SIG-M5 treated with dmso at 0.1 percent for 504 hours (cell line): ENCODE results near the gene NEK5.
A peak's percentile ranks its signal among the peaks of the same experiment; 100 is the strongest.
"Not testable (repeated sequence)": the region's sequence is repeated elsewhere in the genome, so short reads cannot be mapped to it uniquely, and the experiment has no call there.

Source experiments
- DNase-seq: peaks from one replicate; lab custom pipeline; 2025; ENCODE audit not compliant: unreplicated experiment; lab: John Stamatoyannopoulos, UW

Gene NEK5, protein sequence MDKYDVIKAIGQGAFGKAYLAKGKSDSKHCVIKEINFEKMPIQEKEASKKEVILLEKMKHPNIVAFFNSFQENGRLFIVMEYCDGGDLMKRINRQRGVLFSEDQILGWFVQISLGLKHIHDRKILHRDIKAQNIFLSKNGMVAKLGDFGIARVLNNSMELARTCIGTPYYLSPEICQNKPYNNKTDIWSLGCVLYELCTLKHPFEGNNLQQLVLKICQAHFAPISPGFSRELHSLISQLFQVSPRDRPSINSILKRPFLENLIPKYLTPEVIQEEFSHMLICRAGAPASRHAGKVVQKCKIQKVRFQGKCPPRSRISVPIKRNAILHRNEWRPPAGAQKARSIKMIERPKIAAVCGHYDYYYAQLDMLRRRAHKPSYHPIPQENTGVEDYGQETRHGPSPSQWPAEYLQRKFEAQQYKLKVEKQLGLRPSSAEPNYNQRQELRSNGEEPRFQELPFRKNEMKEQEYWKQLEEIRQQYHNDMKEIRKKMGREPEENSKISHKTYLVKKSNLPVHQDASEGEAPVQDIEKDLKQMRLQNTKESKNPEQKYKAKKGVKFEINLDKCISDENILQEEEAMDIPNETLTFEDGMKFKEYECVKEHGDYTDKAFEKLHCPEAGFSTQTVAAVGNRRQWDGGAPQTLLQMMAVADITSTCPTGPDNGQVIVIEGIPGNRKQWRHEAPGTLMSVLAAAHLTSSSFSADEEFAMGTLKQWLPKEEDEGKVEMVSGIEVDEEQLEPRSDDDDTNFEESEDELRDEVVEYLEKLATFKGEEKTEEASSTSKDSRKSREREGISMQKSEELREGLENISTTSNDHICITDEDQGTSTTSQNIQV

GRCh38 chr13:52128714-52129700 lies at the start of gene NEK5:
NEK5 (minus strand) TSS chr13:52129073; CDS start chr13:52127482, 1,591 bp downstream.
- peak; percentile 57 for DNase-seq

DNA sequence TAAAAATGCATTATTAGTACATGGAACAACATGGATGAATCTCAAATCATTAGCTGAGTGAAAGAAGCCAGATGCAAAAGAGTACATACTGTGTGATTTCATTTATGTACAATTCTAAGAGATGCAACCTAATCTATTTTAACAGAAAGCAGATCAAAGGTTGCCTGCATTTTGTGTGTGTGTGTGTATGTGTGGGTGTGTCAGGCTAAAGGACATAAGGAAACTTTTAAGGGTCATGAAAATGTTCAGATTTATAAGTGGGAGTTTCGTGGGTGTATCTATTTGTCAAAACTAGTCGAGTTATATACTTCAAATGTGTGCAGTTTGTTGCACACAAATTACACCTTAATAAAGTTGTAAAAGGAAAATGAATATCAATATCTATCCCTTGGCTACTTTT lies 48.4 kb upstream of the NEK5 start:
- no peak for DNase-seq

GRCh38 chr13:52173970-52174369 lies 45.1 kb upstream of the NEK5 start:
- peak; percentile 68 for DNase-seq

DNA sequence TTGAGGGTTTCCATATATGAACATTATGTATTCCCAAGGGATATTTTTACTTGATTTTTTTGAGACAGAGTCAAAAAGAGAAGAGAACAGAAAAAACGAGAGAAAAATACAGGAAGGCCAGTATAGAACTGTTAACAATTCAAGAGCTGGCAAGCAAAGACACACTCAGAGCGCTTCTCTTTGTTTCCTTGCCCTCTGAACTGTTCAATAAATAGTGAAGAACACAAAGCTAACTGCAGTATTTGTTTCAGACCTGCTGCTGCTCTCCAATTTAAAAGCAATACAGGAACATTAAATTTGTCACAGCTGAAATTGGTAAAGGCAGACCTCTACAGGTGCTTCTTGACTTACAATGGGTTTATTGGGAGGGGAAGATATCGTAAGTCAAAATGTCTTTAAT lies 44.5 kb upstream of the NEK5 start:
- DNase-seq: no peak

GRCh38 chr13:52171686-52172085 lies 42.8 kb upstream of the NEK5 start:
- not testable (repeated sequence) for DNase-seq

DNA sequence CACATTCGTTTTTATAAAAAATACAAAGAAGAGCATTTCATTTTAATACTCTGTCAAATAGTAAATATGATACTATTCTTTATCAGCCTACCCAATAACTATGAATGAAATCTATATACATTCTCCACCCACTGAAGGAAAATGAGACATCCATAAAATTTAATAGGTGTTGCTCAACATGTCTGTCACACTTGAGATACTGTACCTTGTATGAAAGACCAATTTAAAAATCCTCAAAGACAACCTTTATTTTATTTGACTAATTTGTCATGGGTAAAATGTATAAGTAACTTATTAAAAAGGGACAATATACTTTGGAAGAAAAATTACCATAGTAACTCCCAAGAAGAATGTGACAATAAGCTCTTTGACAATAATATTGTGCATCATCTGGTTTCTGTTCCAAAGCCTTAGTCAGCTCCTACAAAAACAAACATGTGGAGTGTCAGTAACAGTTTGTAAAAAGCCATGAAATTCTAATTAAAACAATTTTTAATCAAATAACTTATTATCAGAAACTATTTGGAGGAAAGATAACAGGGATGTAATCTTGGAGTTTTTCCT lies 42.0 kb upstream of the NEK5 start:
- not testable (repeated sequence) for DNase-seq

- no peak for DNase-seq
Observed at GRCh38 chr13:52169839-52170238, 41.0 kb upstream of the NEK5 start.

DNA sequence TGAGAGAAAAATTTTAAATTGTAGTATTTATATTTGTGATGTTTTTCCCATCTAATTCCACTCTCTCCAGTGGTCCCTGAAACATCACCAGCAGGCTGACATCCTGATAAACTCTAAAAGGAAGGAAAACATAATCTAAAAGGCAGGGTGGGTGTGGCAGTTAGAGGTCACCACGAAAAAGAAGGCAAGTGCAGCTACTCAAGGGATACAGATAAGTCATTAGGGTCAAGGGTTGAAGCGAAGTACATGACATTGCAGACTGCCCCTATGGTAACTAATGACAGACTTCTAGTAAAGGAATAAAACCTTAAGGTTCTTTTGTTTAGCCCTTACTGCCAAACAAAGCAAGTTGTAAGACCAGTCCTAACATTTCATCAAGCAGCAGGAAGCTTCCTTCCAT lies 36.5 kb upstream of the NEK5 start:
- DNase-seq: no peak

GRCh38 chr13:52164989-52165388 lies 36.1 kb upstream of the NEK5 start:
- DNase-seq: no peak

GRCh38 chr13:52163878-52164277 lies 35.0 kb upstream of the NEK5 start:
- DNase-seq: not testable (repeated sequence)

DNA sequence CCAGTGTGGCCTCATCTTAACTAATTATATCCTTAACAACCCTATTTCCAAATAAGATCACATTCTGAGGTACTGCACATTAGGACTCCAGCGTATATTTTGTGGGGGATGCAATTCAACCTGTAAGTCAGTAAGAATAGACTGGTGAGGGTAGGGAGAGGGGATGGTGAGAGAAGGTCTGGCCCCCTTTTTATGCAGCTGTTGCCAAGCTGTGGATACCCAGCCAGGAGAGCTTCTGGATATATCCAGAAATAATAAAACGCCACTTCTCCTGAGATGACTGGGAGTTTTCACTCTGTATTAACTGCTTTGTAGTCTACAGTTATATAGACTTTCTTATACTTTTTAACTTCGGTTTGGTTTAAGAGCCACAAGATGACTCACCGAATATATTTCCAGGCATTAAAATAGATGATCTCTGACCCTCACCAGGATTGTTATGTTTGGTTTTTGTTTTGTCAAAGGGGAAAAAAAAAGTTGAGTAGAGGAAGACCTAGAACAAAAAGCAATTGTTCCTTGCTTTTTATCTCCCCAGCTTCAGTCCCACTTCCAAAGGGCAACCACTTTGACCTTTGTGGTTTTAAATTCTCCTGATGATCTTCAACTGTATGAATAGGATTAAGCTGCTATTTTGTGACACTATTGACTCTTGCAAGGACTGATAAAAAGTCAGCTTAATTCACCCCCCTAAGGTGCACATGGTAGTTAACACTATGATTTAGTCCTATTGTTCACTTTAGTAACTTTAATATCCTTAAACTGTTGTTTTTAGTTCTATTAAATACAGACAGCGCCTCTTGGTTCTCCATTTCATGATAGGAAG lies 33.6 kb upstream of the NEK5 start:
- no peak for DNase-seq

- DNase-seq: no peak
Observed at GRCh38 chr13:52161181-52161646, 32.3 kb upstream of the NEK5 start.

- DNase-seq: no peak
Observed at GRCh38 chr13:52160506-52160905, 31.6 kb upstream of the NEK5 start.

DNA sequence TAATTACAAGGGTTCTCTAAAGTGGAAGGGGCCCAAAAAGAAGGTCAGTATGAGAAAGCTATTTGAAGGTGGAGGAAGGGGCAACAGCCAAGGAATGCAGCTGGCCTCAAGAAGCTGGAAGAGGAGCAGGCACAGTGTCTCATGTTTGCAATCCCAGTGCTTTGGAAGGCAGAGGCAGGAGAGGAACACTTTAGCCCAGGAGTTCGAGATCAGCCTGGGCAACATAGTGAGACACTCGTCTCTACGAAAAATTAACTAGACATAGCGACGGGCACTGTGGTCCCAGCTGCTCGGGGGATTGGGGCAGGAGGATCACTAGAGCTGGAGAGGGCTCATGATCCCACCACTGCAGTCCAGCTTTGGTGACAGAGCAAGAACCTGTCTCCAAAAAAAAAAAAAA lies 31.2 kb upstream of the NEK5 start:
- DNase-seq: no peak

DNA sequence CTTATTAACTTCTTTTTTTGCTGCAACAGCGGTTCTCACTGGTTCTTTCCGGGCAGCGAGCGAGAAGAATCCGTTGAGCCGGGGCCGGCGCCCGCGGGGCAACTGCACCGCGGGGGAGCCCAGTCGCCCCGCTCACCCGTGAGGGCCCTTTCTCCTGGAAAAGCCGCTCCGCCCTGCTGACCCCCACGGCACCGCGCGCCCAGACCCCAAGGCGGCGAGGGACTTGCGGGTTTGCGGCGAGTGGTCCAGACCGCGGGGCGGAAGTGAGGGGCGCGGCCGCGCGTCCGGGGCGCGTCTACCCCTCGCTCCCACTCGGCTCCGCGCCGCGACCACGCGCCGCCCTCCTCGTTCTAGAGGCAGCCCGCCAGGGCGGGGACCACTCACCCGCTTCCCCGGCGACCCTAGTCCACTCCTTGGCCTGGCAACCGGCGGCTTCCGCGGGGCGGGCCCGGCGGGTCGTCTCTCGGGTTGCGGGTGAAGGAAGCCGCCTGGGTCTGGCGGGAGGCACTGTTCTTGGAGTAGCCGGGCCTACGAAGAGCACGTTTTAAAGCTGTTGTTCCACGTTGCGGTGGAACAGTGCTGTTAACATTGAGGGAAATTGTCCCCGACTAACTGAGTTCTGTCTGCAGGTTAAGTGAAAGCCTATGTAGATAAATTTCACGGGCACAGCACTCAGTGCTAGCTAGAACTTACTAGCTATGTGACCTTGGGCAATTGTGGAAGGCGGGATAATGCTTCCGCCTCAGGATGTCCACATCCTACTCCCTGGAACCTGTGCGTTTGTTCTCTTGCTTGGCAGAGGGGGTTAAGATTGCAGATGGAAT lies 30.5 kb upstream of the NEK5 start, which contains the start of gene NEK3:
TSS of gene NEK3 (minus strand) at position 439 of the 824 bp plus-strand sequence. CDS start 3,406 bp downstream, outside the sequence.
- DNase-seq: peak; percentile 63

- peak; percentile 34 for DNase-seq
Observed at GRCh38 chr13:52158629-52159158, 29.8 kb upstream of the NEK5 start.

GRCh38 chr13:52156724-52157261 lies 27.9 kb upstream of the NEK5 start:
- DNase-seq: no peak

DNA sequence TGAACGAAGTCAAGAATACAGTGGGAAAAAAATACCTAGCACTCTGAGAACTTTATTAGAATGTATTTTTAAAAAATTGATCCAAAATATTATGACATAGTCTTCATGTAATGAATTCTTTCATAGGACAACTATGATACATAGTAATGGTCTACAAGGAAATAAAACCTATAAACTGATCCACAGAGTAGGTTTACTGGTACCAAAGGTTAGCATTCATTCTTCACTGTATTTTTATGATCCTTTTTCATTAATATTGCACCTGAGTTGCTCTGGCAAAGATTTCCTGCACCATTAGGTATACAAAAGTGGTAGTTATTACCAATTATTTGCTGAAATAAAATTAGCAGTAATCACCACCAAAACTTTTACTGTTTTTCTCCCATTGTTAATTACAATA lies 26.3 kb upstream of the NEK5 start:
- DNase-seq: no peak
